Endothelial cell of umbilical vein (primary cell): Measurements from ENCODE around the gene DLGAP4. TPM values are rescaled to one million over a fixed set of nuclear protein-coding genes. Genes with fewer than 3 reads are reported as not detected.

ENCODE experiments used
- BruUV-seq: library from RNA; stranded (reverse); fragments of 400-500 nt; replicated peaks from 2 replicates; lab custom pipeline; 2021; lab: Mats Ljungman, UMichigan
- CTCF ChIA-PET: fragments of 300-600, 350-600 bp; sonication (Branson Sonifier 250); formaldehyde crosslinking; loops from one replicate; lab custom pipeline; 2021; ENCODE audit warnings: antibody characterized with exemption, inconsistent platforms; lab: Charles Lee
- POLR2A ChIA-PET: fragments of 300-600, 350-600 bp; sonication (Branson Sonifier 250); formaldehyde crosslinking; loops from one replicate; lab custom pipeline; 2021; ENCODE audit warnings: antibody characterized with exemption, inconsistent platforms; lab: Charles Lee
- DNase-seq: peaks from one replicate; pipeline ENCODE4 v3.0.0-alpha.2; 2011; ENCODE audit warnings: low read depth, low spot score
- FAIRE-seq: peaks from 2 replicates; lab custom pipeline; 2011; peaks lifted over from hg19 to GRCh38; lab: Jason Lieb, UNC
- H2AFZ ChIP-seq: 2 replicates; pipeline ENCODE4 v1.6.0; 2012; ENCODE audit warnings: low read depth, low read length, control low read depth, inconsistent platforms
- H3K27ac ChIP-seq: 2 replicates; pipeline ENCODE4 v1.5.1; 2011; ENCODE audit warnings: low read depth, mild to moderate bottlenecking, control low read depth, low read length, moderate library complexity; ENCODE audit not compliant: insufficient read depth
- H3K27me3 ChIP-seq, 2 experiments: 2 replicates each; pipeline versions ENCODE4 v1.6.0 to v1.6.1; 2011; ENCODE audit warnings: low read length in 2 of 2, mixed read lengths in 1 of 2; ENCODE audit not compliant: control insufficient read depth in 2 of 2, insufficient read depth in 2 of 2
- H3K36me3 ChIP-seq, 2 experiments: 2 replicates in 1 of 2; 3 replicates in 1 of 2; pipeline ENCODE4 v1.5.1; 2011; ENCODE audit warnings: low read length in 2 of 2, mild to moderate bottlenecking in 1 of 2, moderate library complexity in 1 of 2; ENCODE audit not compliant: control insufficient read depth in 2 of 2, insufficient read depth in 2 of 2; ENCODE audit errors: extremely low read depth in 1 of 2
- H3K4me1 ChIP-seq: 3 replicates; pipeline ENCODE4 v1.5.1; 2011; ENCODE audit warnings: mild to moderate bottlenecking, low read length; ENCODE audit not compliant: control insufficient read depth, insufficient read depth; ENCODE audit errors: extremely low read depth
- H3K4me2 ChIP-seq: 2 replicates; pipeline ENCODE4 v1.6.1; 2011; ENCODE audit warnings: low read length, control low read depth, mixed read lengths; ENCODE audit not compliant: insufficient read depth
- H3K4me3 ChIP-seq, 3 experiments: fragments of 200-600 bp in 1 of 3; sonication (generic), shearing (Covaris generic) in 1 of 3; replicated peaks in 1 of 3; 2 replicates each; pipeline ENCODE4 v1.5.1; 2011 to 2016; ENCODE audit warnings: control low read depth in 3 of 3, low read length in 3 of 3, mild to moderate bottlenecking in 2 of 3, inconsistent platforms in 1 of 3, low read depth in 1 of 3, moderate library complexity in 1 of 3; ENCODE audit not compliant: insufficient read depth in 1 of 3
- H3K79me2 ChIP-seq: 2 replicates; pipeline ENCODE4 v1.6.0; 2012; ENCODE audit warnings: low read length, inconsistent platforms; ENCODE audit not compliant: control insufficient read depth, insufficient read depth
- H3K9ac ChIP-seq: replicated peaks from 2 replicates; pipeline ENCODE3; 2011; ENCODE audit warnings: low read length, control low read depth; ENCODE audit not compliant: insufficient read depth; ENCODE audit errors: extremely low read depth
- H3K9me1 ChIP-seq: replicated peaks from 3 replicates; pipeline ENCODE4 v1.6.0; 2011; ENCODE audit warnings: mild to moderate bottlenecking, low read length; ENCODE audit not compliant: control insufficient read depth, insufficient read depth; ENCODE audit errors: extremely low read depth
- H3K9me3 ChIP-seq: replicated peaks from 2 replicates; pipeline ENCODE4 v1.5.1; 2012; ENCODE audit warnings: low read length, inconsistent platforms; ENCODE audit not compliant: control insufficient read depth, insufficient read depth
- H4K20me1 ChIP-seq: replicated peaks from 2 replicates; pipeline ENCODE3; 2011; ENCODE audit warnings: mild to moderate bottlenecking, low read length; ENCODE audit not compliant: control insufficient read depth, insufficient read depth; ENCODE audit errors: extremely low read depth
- EZH2 ChIP-seq: IDR thresholded peaks from 2 replicates; pipeline ENCODE4 v1.6.1; 2012; ENCODE audit warnings: borderline replicate concordance, low read depth, mild to moderate bottlenecking, moderate library complexity, low read length, inconsistent platforms; ENCODE audit not compliant: severe bottlenecking
- FOS ChIP-seq: IDR thresholded peaks from 2 replicates; pipeline ENCODE4 v1.6.1; 2011; ENCODE audit warnings: mild to moderate bottlenecking, low read length, moderate library complexity, borderline replicate concordance; ENCODE audit not compliant: insufficient read depth
- GATA2 ChIP-seq: IDR thresholded peaks from 2 replicates; pipeline ENCODE4 v1.7.0; 2011; ENCODE audit warnings: low read depth, mild to moderate bottlenecking, moderate library complexity, mixed read lengths, low read length; ENCODE audit not compliant: insufficient read length, insufficient read depth
- JUN ChIP-seq: IDR thresholded peaks from 2 replicates; pipeline ENCODE4 v1.6.1; 2011; ENCODE audit warnings: borderline replicate concordance, low read depth; ENCODE audit not compliant: insufficient read length, insufficient read depth
- MAX ChIP-seq: IDR thresholded peaks from 2 replicates; pipeline ENCODE4 v1.6.1; 2011; ENCODE audit not compliant: insufficient read depth, insufficient read length
- MYC ChIP-seq: IDR thresholded peaks from one replicate; pipeline ENCODE4 v1.6.1; 2011; ENCODE audit warnings: mild to moderate bottlenecking, low read depth, low read length
- POLR2A ChIP-seq: IDR thresholded peaks from 2 replicates; pipeline ENCODE4 v1.6.1; 2012; ENCODE audit warnings: low read depth, mild to moderate bottlenecking, control low read depth, low read length
- POLR2AphosphoS5 ChIP-seq: IDR thresholded peaks from 2 replicates; pipeline ENCODE4 v1.6.1; 2012; ENCODE audit warnings: low read depth, mild to moderate bottlenecking, control low read depth, low read length, moderate library complexity; ENCODE audit not compliant: insufficient read depth
- dilution Hi-C: fragments of 300-500 bp; cut with MboI; formaldehyde crosslinking; loops from one replicate; pipeline ENCODE4 v1.15.0; 2019; ENCODE audit warnings: low sequenced_read_pairs; ENCODE audit not compliant: extremely low pct_ligation_motif_present
- intact Hi-C: fragments of 100-400 bp; cut with micrococcal nuclease; formaldehyde crosslinking; loops from one replicate; pipeline ENCODE4 v1.10.0; 2022
- polyA plus RNA-seq, 4 experiments: library from polyadenylated mRNA; depleted of rRNA in 3 of 4; stranded (reverse) in 3 of 4; unstranded in 1 of 4; fragments of >200 nt; gene quantifications; 2 replicates each; pipeline versions ENCODE4 v1.2.1 to v1.2.3, GENCODE V29; 2011 to 2012; ENCODE audit warnings: missing spikeins in 1 of 4
- total RNA-seq: library from RNA; stranded (reverse); gene quantifications from 2 replicates; pipeline ENCODE4 v1.2.3, GENCODE V29; 2021
- TF ChIP-seq, protein P1 (sequence below), 2 donors: IDR thresholded peaks; 1 replicate in 1 of 2; 2 replicates in 1 of 2; pipeline ENCODE4 v1.5.1; 2011; ENCODE audit warnings: low read length in 2 of 2, mild to moderate bottlenecking in 2 of 2, moderate library complexity in 2 of 2, control low read depth in 1 of 2, inconsistent platforms in 1 of 2, low read depth in 1 of 2; ENCODE audit not compliant: insufficient read depth in 1 of 2; ENCODE audit errors: extremely low read depth in 1 of 2

The DLGAP4 gene
- total and polyA plus RNA-seq, 2 donors (not counting 3 experiments of a cell fraction or from before 2014, with no cell fraction given): 57.5 to 125 TPM

GRCh38 chr20:36361406-36361805, 55.3 kb downstream of the DLGAP4 start:
- H3K36me3 ChIP-seq: no peaks in the 10 kb centered on the region
- no peaks in the 10 kb centered on the region for H3K9me3 ChIP-seq
- H3K79me2 ChIP-seq: no peaks in the 10 kb centered on the region
- CTCF ChIA-PET: interaction anchor here (1.1 kb wide), 1 partner anchor 159 kb away, joined by 4 read pairs; no protein-coding TSS in a partner anchor
- POLR2A ChIA-PET: no interaction called here
- BruUV-seq: no TSS peak
- dilution Hi-C loops: no loop called here
- no peak for TF ChIP-seq MAX
- TF ChIP-seq, protein P1, sequence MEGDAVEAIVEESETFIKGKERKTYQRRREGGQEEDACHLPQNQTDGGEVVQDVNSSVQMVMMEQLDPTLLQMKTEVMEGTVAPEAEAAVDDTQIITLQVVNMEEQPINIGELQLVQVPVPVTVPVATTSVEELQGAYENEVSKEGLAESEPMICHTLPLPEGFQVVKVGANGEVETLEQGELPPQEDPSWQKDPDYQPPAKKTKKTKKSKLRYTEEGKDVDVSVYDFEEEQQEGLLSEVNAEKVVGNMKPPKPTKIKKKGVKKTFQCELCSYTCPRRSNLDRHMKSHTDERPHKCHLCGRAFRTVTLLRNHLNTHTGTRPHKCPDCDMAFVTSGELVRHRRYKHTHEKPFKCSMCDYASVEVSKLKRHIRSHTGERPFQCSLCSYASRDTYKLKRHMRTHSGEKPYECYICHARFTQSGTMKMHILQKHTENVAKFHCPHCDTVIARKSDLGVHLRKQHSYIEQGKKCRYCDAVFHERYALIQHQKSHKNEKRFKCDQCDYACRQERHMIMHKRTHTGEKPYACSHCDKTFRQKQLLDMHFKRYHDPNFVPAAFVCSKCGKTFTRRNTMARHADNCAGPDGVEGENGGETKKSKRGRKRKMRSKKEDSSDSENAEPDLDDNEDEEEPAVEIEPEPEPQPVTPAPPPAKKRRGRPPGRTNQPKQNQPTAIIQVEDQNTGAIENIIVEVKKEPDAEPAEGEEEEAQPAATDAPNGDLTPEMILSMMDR (IDR thresholded peaks at IDR 0.05; ENCODE audit: extremely low read depth in 1 of 2, insufficient read depth in 1 of 2, low read depth in 1 of 2, low read length in 2 of 2): no peak
- intact Hi-C loops: no loop called here
- no peak overlapping the region for H3K9ac ChIP-seq
- DNase-seq (no peak), FAIRE-seq (no peak)
- no peaks in the 10 kb centered on the region for H3K4me1 ChIP-seq
- H3K4me2 ChIP-seq: no peak overlapping the region
- no peak overlapping the region for H3K4me3 ChIP-seq
- no peaks in the 10 kb centered on the region for H3K27me3 ChIP-seq
- H3K27ac ChIP-seq: no peak overlapping the region
- H4K20me1 ChIP-seq: no peaks in the 10 kb centered on the region
- no peaks in the 10 kb centered on the region for H3K9me1 ChIP-seq
- H2AFZ ChIP-seq: no peak overlapping the region

DNA sequence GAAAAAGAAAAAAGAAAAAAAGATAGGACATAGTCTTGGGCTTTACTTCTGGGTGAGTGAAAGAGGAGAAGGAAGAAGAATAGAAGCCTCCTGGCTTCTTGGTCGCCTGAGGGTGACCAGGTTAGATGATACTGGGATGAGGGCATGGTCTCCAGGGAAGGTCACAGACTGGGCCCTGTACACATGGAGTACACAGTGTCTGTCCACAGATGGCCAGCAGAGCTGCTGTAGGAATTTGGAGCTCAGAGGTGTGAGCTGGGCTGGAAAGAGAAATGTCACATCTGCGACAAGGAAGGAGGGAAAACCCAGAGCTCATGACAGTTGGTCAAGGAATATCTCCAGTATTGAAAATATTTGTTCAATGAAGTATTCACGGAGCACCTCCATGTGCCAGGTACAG, 56.1 kb downstream of the DLGAP4 start:
- Histone ChIP-seq H2AFZ (no peak overlapping the region), H3K4me2 (no peak overlapping the region), H3K9ac (no peak overlapping the region), H3K9me1 (no peaks in the 10 kb centered on the region), H3K4me1 (no peaks in the 10 kb centered on the region), H3K36me3 (no peaks in the 10 kb centered on the region), H3K27ac (no peak overlapping the region), H3K79me2 (no peaks in the 10 kb centered on the region), H3K9me3 (no peaks in the 10 kb centered on the region), H4K20me1 (no peaks in the 10 kb centered on the region), H3K27me3 (no peaks in the 10 kb centered on the region), H3K4me3 (no peak overlapping the region)
- ChIA-PET CTCF (no interaction called here), POLR2A (no interaction called here)
- BruUV-seq: no TSS peak
- no peak for DNase-seq
- TF ChIP-seq JUN: no peak
- no peak for TF ChIP-seq GATA2
- TF ChIP-seq FOS: no peak
- no peak for TF ChIP-seq EZH2
- no peak for TF ChIP-seq POLR2AphosphoS5
- no peak for TF ChIP-seq MAX
- no peak for TF ChIP-seq POLR2A
- TF ChIP-seq, protein P1 (IDR thresholded peaks at IDR 0.05; ENCODE audit: extremely low read depth in 1 of 2, insufficient read depth in 1 of 2, low read depth in 1 of 2, low read length in 2 of 2): no peak
- no peak for TF ChIP-seq MYC
- intact Hi-C loops (no loop called here), dilution Hi-C loops (no loop called here)
- FAIRE-seq: no peak
